GM23248 (cell line): Measurements from ENCODE around the gene CILP. TPM values are rescaled to one million over a fixed set of nuclear protein-coding genes. Genes with fewer than 3 reads are reported as not detected.

Experiments
- DNase-seq: peaks from one replicate; pipeline ENCODE4 v3.0.0-alpha.2; 2015
- H2AFZ ChIP-seq: fragments of 200-600 bp; sonication (generic); 2 replicates; pipeline ENCODE4 v1.6.1; 2016; ENCODE audit warnings: antibody characterized with exemption
- H3F3A ChIP-seq: fragments of 200-600 bp; sonication (generic); 2 replicates; pipeline ENCODE4 v1.6.1; 2016; ENCODE audit warnings: mild to moderate bottlenecking, antibody characterized with exemption, mixed run types; ENCODE audit not compliant: insufficient read depth
- H3K27ac ChIP-seq: fragments of 200-600 bp; sonication (generic); 2 replicates; pipeline ENCODE4 v1.5.1; 2016; ENCODE audit warnings: mild to moderate bottlenecking
- H3K27me3 ChIP-seq: fragments of 200-600 bp; sonication (generic); replicated peaks from 2 replicates; pipeline ENCODE4 v1.6.1; 2016; ENCODE audit warnings: mild to moderate bottlenecking; ENCODE audit not compliant: insufficient read depth
- H3K36me3 ChIP-seq: fragments of 200-600 bp; sonication (generic); 2 replicates; pipeline ENCODE4 v1.6.1; 2016; ENCODE audit warnings: low read depth, mild to moderate bottlenecking
- H3K4me1 ChIP-seq: fragments of 200-600 bp; sonication (generic); 2 replicates; pipeline ENCODE4 v1.6.1; 2016; ENCODE audit warnings: mild to moderate bottlenecking; ENCODE audit not compliant: insufficient read depth
- H3K4me2 ChIP-seq: fragments of 200-600 bp; sonication (generic); one replicate; pipeline ENCODE4 v1.6.1; 2016; ENCODE audit warnings: mild to moderate bottlenecking; ENCODE audit not compliant: unreplicated experiment
- H3K4me3 ChIP-seq: fragments of 200-600 bp; sonication (generic); 2 replicates; pipeline ENCODE4 v1.5.1; 2016; ENCODE audit warnings: mild to moderate bottlenecking
- H3K79me2 ChIP-seq: fragments of 200-600 bp; sonication (generic); 2 replicates; pipeline ENCODE4 v1.6.1; 2016; ENCODE audit warnings: mild to moderate bottlenecking; ENCODE audit not compliant: insufficient read depth
- H3K9ac ChIP-seq: fragments of 200-600 bp; sonication (generic); 2 replicates; pipeline ENCODE4 v1.6.1; 2016; ENCODE audit warnings: mild to moderate bottlenecking
- H3K9me2 ChIP-seq: fragments of 200-600 bp; sonication (generic); 2 replicates; pipeline ENCODE4 v1.6.1; 2016; ENCODE audit warnings: mixed run types, mild to moderate bottlenecking, moderate library complexity; ENCODE audit not compliant: insufficient read depth
- H3K9me3 ChIP-seq: fragments of 200-600 bp; sonication (generic); one replicate; pipeline ENCODE4 v1.6.1; 2017; ENCODE audit warnings: low read depth
- H4K20me1 ChIP-seq: fragments of 200-600 bp; sonication (generic); 2 replicates; pipeline ENCODE4 v1.6.0; 2016; ENCODE audit not compliant: insufficient read depth
- EZH2 ChIP-seq: fragments of 200-600 bp; sonication (generic); IDR thresholded peaks from 2 replicates; pipeline ENCODE4 v1.6.1; 2018; ENCODE audit warnings: antibody characterized with exemption, mild to moderate bottlenecking; ENCODE audit not compliant: insufficient read depth, poor library complexity, severe bottlenecking
- EZH2phosphoT487 ChIP-seq: fragments of 200-600 bp; sonication (generic); IDR thresholded peaks from 2 replicates; pipeline ENCODE4 v1.6.1; 2018; ENCODE audit warnings: antibody characterized with exemption, moderate library complexity, mild to moderate bottlenecking, low read depth; ENCODE audit not compliant: insufficient read depth
- WGBS, 2 experiments: methylation state at CpG; one replicate each; pipeline ENCODE4 v1.1.6; 2015 to 2017; ENCODE audit warnings: low lambda C conversion rate in 2 of 2, low coverage in 1 of 2; ENCODE audit errors: missing lambda C conversion rate in 2 of 2; 5-methylcytosine and 5-hydroxymethylcytosine counted together
- in situ Hi-C: fragments of 300-500 bp; cut with MboI; formaldehyde crosslinking; loops from 2 replicates; pipeline ENCODE4 v1.15.0; 2020
- polyA plus RNA-seq: library from polyadenylated mRNA; unstranded; fragments of >200 nt; fragmentation: Nextera tagmentation; extraction: Ambion mirVana; gene quantifications from 2 replicates; pipeline ENCODE4 v1.2.1, GENCODE V29; 2016
- total RNA-seq: library from RNA; depleted of rRNA; stranded (reverse); fragments of >200 nt; shearing (Covaris generic); gene quantifications from 2 replicates; pipeline ENCODE4 v1.2.3, GENCODE V29; 2014

The CILP gene
- total and polyA plus RNA-seq, 2 experiments from 2014 or later: 0.09 to 0.11 TPM

- TF ChIP-seq EZH2 (no peak), EZH2phosphoT487 (no peak)
- Histone ChIP-seq H3K79me2 (no peaks in the 10 kb centered on the region), H4K20me1 (no peaks in the 10 kb centered on the region), H2AFZ (no peak overlapping the region), H3K9me2 (no peaks in the 10 kb centered on the region), H3K4me2 (no peak overlapping the region), H3K9ac (no peak overlapping the region), H3K9me3 (no peaks in the 10 kb centered on the region), H3K27ac (no peak overlapping the region), H3F3A (no peaks in the 10 kb centered on the region), H3K4me3 (no peak overlapping the region), H3K4me1 (peaks cover 8% of the 10 kb centered on the region), H3K27me3 (no peaks in the 10 kb centered on the region), H3K36me3 (no peaks in the 10 kb centered on the region)
- no peak for DNase-seq
- in situ Hi-C loops: no loop called here
- 69 to 85% methylated on average over 2 of the region's 2 CpGs for WGBS, 2 experiments
Measured at GRCh38 chr15:65249641-65250040, 38.4 kb upstream of the CILP start.

GRCh38 chr15:65248511-65249255 is 37.4 kb upstream of the CILP start:
- in situ Hi-C loops: no loop called here
- no peak overlapping the region for H3K9ac ChIP-seq
- no peaks in the 10 kb centered on the region for H3K79me2 ChIP-seq
- no peaks in the 10 kb centered on the region for H3K9me2 ChIP-seq
- H3F3A ChIP-seq: no peaks in the 10 kb centered on the region
- H3K36me3 ChIP-seq: no peaks in the 10 kb centered on the region
- H3K9me3 ChIP-seq: no peaks in the 10 kb centered on the region
- H2AFZ ChIP-seq: no peak overlapping the region
- DNase-seq: no peak
- H3K4me2 ChIP-seq: no peak overlapping the region
- peaks cover 8% of the 10 kb centered on the region for H3K4me1 ChIP-seq
- H3K4me3 ChIP-seq: no peak overlapping the region
- WGBS, 2 experiments: 79 to 81% methylated on average over 9 of the region's 9 CpGs
- H3K27ac ChIP-seq: no peak overlapping the region
- TF ChIP-seq EZH2 (no peak), EZH2phosphoT487 (no peak)
- no peaks in the 10 kb centered on the region for H4K20me1 ChIP-seq
- H3K27me3 ChIP-seq: no peaks in the 10 kb centered on the region

- H3K4me1 ChIP-seq: peaks cover 8% of the 10 kb centered on the region
- H3K9me2 ChIP-seq: no peaks in the 10 kb centered on the region
- H3K9me3 ChIP-seq: no peaks in the 10 kb centered on the region
- H3K79me2 ChIP-seq: no peaks in the 10 kb centered on the region
- no peaks in the 10 kb centered on the region for H3K27me3 ChIP-seq
- H3K4me2 ChIP-seq: no peak overlapping the region
- in situ Hi-C loops: no loop called here
- no peaks in the 10 kb centered on the region for H3F3A ChIP-seq
- no peaks in the 10 kb centered on the region for H4K20me1 ChIP-seq
- H3K27ac ChIP-seq: no peak overlapping the region
- no peak overlapping the region for H2AFZ ChIP-seq
- TF ChIP-seq EZH2 (no peak), EZH2phosphoT487 (no peak)
- H3K9ac ChIP-seq: no peak overlapping the region
- H3K36me3 ChIP-seq: no peaks in the 10 kb centered on the region
- 91 to 94% methylated on average over 6 of the region's 6 CpGs for WGBS, 2 experiments
- DNase-seq: no peak
- H3K4me3 ChIP-seq: no peak overlapping the region
Measured at GRCh38 chr15:65246939-65247338, 35.7 kb upstream of the CILP start.

DNA sequence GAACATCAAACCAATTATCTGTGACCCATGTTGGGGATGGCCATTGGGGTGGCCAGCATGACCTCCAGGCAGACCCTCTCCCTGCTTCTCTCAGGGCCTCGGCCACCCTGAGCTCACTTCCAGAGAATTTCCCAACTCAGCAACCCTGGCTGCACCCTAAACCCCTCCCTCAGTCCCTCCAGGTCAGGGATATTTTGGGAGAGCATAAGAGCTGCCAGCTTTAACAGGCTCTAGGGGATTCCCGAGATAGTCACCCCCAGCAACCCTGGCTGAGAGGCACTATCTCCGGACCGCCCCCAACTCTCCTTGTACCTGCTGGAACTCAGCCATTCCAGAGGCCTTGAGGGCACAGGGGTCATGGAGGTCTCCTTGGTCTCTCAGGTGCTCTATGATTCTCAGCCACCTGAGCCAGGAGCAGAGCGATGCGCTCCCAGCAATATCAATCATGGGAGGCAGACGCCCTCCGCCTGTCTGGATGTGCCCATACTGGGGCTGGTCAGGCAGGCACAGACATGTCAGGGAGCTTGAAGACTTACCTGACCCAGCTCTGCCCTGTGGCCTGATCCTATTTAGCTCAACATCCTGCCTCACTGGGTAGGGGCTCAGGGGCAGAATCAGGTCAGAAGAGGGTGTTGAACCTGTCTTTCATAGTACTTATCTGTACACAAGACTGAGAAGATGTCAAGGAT is 34.9 kb upstream of the CILP start:
- no peak overlapping the region for H3K4me3 ChIP-seq
- H3K9me2 ChIP-seq: no peaks in the 10 kb centered on the region
- TF ChIP-seq EZH2: no peak
- no peak for TF ChIP-seq EZH2phosphoT487
- no peaks in the 10 kb centered on the region for H3K27me3 ChIP-seq
- H4K20me1 ChIP-seq: no peaks in the 10 kb centered on the region
- no peak overlapping the region for H3K4me2 ChIP-seq
- H2AFZ ChIP-seq: peak overlapping the region; percentile 61
- H3K79me2 ChIP-seq: no peaks in the 10 kb centered on the region
- no peak for DNase-seq
- in situ Hi-C loops: no loop called here
- H3K27ac ChIP-seq: peak overlapping the region; percentile 50
- no peaks in the 10 kb centered on the region for H3F3A ChIP-seq
- no peaks in the 10 kb centered on the region for H3K36me3 ChIP-seq
- peaks cover 8% of the 10 kb centered on the region for H3K4me1 ChIP-seq
- 93 to 94% methylated on average over 8 of the region's 8 CpGs for WGBS, 2 experiments
- no peaks in the 10 kb centered on the region for H3K9me3 ChIP-seq
- peak overlapping the region; percentile 33; the same call in 1 of the 2 replicates for H3K9ac ChIP-seq
